Gastroesophageal sphincter (tissue), 4 donors: Measurements from ENCODE around the gene CD3G. TPM values are rescaled to one million over a fixed set of nuclear protein-coding genes. Genes with fewer than 3 reads are reported as not detected.
"Not testable (repeated sequence)": the region's sequence is repeated elsewhere in the genome, so short reads cannot be mapped to it uniquely, and the experiment has no call there.

ENCODE experiments used
- ATAC-seq: fragments of 150-250 bp; one replicate; pipeline ENCODE4 v1.9.1; 2016; ENCODE audit warnings: mild to moderate bottlenecking, moderate library complexity
- H3K27ac ChIP-seq, 4 donors: fragments of 200-600 bp; sonication (generic) in 3 of 4; 1 replicate in 3 of 4; 2 replicates in 1 of 4; pipeline ENCODE4 v1.5.1; 2016 to 2019
- H3K27me3 ChIP-seq: fragments of 200-600 bp; sonication (generic); one replicate; pipeline ENCODE4 v1.5.1; 2019
- H3K36me3 ChIP-seq, 2 donors: fragments of 200-600 bp; sonication (generic); one replicate each; pipeline ENCODE4 v1.5.1; 2019; ENCODE audit warnings: control low read depth in 1 of 2
- H3K4me1 ChIP-seq, 3 donors: fragments of 200-600 bp; sonication (generic); 1 replicate in 2 of 3; 2 replicates in 1 of 3; pipeline ENCODE4 v1.5.1; 2016 to 2019; ENCODE audit warnings: control low read depth in 2 of 3
- H3K4me3 ChIP-seq, 2 donors: fragments of 200-600 bp; sonication (generic); one replicate each; pipeline ENCODE4 v1.5.1; 2019; ENCODE audit warnings: mild to moderate bottlenecking in 1 of 2, moderate library complexity in 1 of 2
- H3K9me3 ChIP-seq, 3 donors: fragments of 200-600 bp; sonication (generic); one replicate each; pipeline ENCODE4 v1.5.1; 2017 to 2019; ENCODE audit warnings: control low read depth in 2 of 3
- EP300 ChIP-seq: sonication (generic); formaldehyde crosslinking; IDR thresholded peaks from one replicate; pipeline ENCODE4 v1.6.1; 2017; ENCODE audit warnings: antibody characterized with exemption, mild to moderate bottlenecking
- POLR2A ChIP-seq, 2 donors: fragments of 450-650 bp; IDR thresholded peaks; one replicate each; pipeline ENCODE4 v1.6.1; 2017; ENCODE audit warnings: antibody characterized with exemption in 2 of 2, mild to moderate bottlenecking in 2 of 2, moderate library complexity in 1 of 2
- POLR2AphosphoS5 ChIP-seq: sonication (generic); formaldehyde crosslinking; IDR thresholded peaks from one replicate; pipeline ENCODE4 v1.6.1; 2017; ENCODE audit warnings: antibody characterized with exemption
- WGBS, 2 donors: methylation state at CpG; one replicate each; pipeline ENCODE4 v1.1.5; 2018; ENCODE audit warnings: low coverage in 1 of 2; 5-methylcytosine and 5-hydroxymethylcytosine counted together
- small RNA-seq, 4 donors: library from RNA; depleted of rRNA; stranded (forward); fragments of <200 nt; gene quantifications; one replicate each; pipeline ENCODE3, GENCODE V24; 2016
- total RNA-seq, 4 donors: library from RNA; depleted of rRNA; stranded (reverse); fragments of >200 nt; gene quantifications; one replicate each; pipeline ENCODE4 v1.1.0, GENCODE V29; 2016
- TF ChIP-seq, protein P1 (sequence below), 4 experiments: fragments of 200-600 bp in 2 of 4; fragments of 450-650 bp in 2 of 4; sonication (generic) in 1 of 4; IDR thresholded peaks; one replicate each; pipeline ENCODE4 v1.5.1; 2017 to 2019; ENCODE audit warnings: antibody characterized with exemption in 4 of 4, mild to moderate bottlenecking in 2 of 4, moderate library complexity in 2 of 4

CD3G gene
- total RNA-seq, 4 donors from 2014 or later: 0.10 to 1.3 (median 0.46) TPM; not detected in 1

GRCh38 chr11:118401151-118401879, 57.2 kb downstream of the CD3G start, which contains the start of gene ATP5MG:
ATP5MG (plus strand) TSS chr11:118401606; CDS start chr11:118401666, 60 bp downstream.
- peak; percentile 86 for ATAC-seq
- Histone ChIP-seq H3K4me1 (peaks cover 3 to 47% (median 19%) of the 10 kb centered on the region in 3 donors), H3K9me3 (no peaks in the 10 kb centered on the region), H3K4me3 (peak within 1 kb of the TSS; percentile 85 to 99), H3K36me3 (peaks cover 0 to 37% of the 10 kb centered on the region in 2 donors), H3K27ac (peak within 1 kb of the TSS; percentile 86 to 92 (median 88)), H3K27me3 (no peaks in the 10 kb centered on the region)
- TF ChIP-seq, protein P1, sequence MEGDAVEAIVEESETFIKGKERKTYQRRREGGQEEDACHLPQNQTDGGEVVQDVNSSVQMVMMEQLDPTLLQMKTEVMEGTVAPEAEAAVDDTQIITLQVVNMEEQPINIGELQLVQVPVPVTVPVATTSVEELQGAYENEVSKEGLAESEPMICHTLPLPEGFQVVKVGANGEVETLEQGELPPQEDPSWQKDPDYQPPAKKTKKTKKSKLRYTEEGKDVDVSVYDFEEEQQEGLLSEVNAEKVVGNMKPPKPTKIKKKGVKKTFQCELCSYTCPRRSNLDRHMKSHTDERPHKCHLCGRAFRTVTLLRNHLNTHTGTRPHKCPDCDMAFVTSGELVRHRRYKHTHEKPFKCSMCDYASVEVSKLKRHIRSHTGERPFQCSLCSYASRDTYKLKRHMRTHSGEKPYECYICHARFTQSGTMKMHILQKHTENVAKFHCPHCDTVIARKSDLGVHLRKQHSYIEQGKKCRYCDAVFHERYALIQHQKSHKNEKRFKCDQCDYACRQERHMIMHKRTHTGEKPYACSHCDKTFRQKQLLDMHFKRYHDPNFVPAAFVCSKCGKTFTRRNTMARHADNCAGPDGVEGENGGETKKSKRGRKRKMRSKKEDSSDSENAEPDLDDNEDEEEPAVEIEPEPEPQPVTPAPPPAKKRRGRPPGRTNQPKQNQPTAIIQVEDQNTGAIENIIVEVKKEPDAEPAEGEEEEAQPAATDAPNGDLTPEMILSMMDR (IDR thresholded peaks at IDR 0.05): peak in 3 of 4 experiments; percentile 2 to 51 (median 11)
- TF ChIP-seq POLR2AphosphoS5 (no peak), EP300 (no peak), POLR2A (IDR thresholded peaks at IDR 0.05) (peak; percentile 31 to 36)
- 0% methylated on average over 18 to 21 of the region's 51 CpGs for WGBS, 2 donors

DNA sequence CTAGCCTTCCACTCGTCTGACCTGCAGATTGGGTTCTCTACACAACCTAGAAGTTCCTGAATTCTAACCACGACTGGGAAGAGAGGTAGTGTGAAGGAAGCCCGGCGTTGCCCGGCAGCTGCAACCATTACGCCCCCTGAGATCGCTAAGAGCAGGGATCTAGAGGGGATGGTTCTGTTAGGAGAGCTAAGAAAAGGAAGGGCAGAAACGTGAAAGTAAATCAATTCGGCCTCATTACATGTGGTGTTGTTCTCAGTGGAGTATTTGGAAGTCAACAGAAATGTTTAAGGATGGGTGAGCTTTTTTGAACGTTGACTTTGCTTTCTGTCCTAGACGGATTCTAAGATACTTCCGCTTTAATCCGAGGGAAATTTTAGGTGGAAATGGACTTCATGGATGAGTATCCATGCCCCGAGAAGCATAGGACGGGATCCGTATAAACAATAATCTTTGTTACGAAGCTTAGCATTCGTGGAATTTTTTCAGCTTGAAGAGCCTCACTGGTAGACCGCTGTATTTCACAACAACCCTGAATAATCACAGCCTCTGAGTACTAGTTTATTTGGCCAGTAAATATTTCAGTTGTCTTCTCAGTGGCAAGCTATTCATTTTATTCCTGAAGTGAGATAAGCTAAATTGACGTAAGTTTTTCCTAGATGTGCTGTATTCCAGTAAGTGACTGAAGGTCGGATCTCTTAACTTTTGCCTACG, 57.9 kb downstream of the CD3G start:
- WGBS, 2 donors: 1 to 2% methylated on average over 15 to 20 of the region's 22 CpGs
- TF ChIP-seq, protein P1 (IDR thresholded peaks at IDR 0.05): no peak
- TF ChIP-seq POLR2A (IDR thresholded peaks at IDR 0.05) (no peak), POLR2AphosphoS5 (no peak), EP300 (no peak)
- Histone ChIP-seq H3K36me3 (peaks cover 0 to 37% of the 10 kb centered on the region in 2 donors), H3K27me3 (no peaks in the 10 kb centered on the region), H3K4me1 (peaks cover 3 to 55% (median 19%) of the 10 kb centered on the region in 3 donors), H3K4me3 (peak overlapping the region; percentile 85 to 99), H3K27ac (peak overlapping the region; percentile 86 to 92 (median 88)), H3K9me3 (no peaks in the 10 kb centered on the region)
- ATAC-seq: no peak

DNA sequence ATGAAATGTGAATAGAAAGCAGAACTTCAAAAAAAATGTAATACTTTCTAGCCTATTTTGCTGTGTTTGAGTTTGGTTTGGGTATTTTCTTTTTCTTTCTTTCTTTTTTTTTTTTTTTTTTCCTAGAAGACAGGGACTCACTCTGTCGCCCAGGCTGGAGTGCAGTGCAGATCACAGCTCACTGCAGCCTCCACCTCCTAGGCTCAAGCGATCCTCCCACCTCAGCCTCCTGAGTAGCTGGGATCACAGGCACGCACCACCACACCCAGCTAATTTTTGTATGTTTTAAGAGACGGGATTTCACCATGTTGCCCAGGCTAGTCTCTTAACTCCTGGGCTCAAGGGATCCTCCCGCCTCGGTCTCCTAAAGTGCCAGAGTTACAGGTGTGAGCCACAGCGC, 58.5 kb downstream of the CD3G start:
- peak overlapping the region in 3 of 4 donors; percentile 86 to 88 (median 87) for H3K27ac ChIP-seq
- H3K9me3 ChIP-seq, H3K27me3 ChIP-seq, ATAC-seq: not testable (repeated sequence)
- peaks cover 3 to 57% (median 19%) of the 10 kb centered on the region in 3 donors for H3K4me1 ChIP-seq
- 87% methylated on average over 3 to 4 of the region's 7 CpGs for WGBS, 2 donors
- peaks cover 0 to 38% of the 10 kb centered on the region in 2 donors for H3K36me3 ChIP-seq
- peak overlapping the region; percentile 85 to 99 for H3K4me3 ChIP-seq

Small RNAs within 50 kb of the gene (small RNA-seq; reads per million reads assigned to genes)
- gene AP001582.1: 0 reads per million in 4 donors

Other genes starting within 250 kb of the CD3G start
- gene SCN4B, start 191.5 kb upstream of the CD3G start, total RNA-seq: 1 to 10 TPM; 2.7 to 5.8 (median 3.8) TPM
- gene SCN2B, start 167.7 kb upstream of the CD3G start, total RNA-seq: 1 to 10 TPM in 1 of 4 donors, under 1 TPM in 3; 0.25 to 1.0 (median 0.49) TPM
- gene JAML, start 119.3 kb upstream of the CD3G start, total RNA-seq: 1 to 10 TPM in 3 of 4 donors, under 1 TPM in 1; 0.58 to 5.7 (median 2.4) TPM
- 1 to 10 TPM in 1 of 4 donors, under 1 TPM in 3; 0.54 to 3.8 (median 0.65) TPM for gene MPZL3, start 92.0 kb upstream of the CD3G start, total RNA-seq
- gene MPZL2, start 80.0 kb upstream of the CD3G start, total RNA-seq: 10 to 100 TPM in 3 of 4 donors, 1 to 10 TPM in 1; 8.7 to 57.0 (median 12.1) TPM
- gene CD3E, start 39.6 kb upstream of the CD3G start, total RNA-seq: 1 to 10 TPM in 1 of 4 donors, under 1 TPM in 2, not detected in 1; 0.77 to 2.8 (median 0.78) TPM
- 1 to 10 TPM in 3 of 4 donors, not detected in 1; 1.5 to 1.8 (median 1.7) TPM for gene CD3D, start 1.6 kb upstream of the CD3G start, total RNA-seq
- 10 to 100 TPM; 37.3 to 44.6 (median 42.8) TPM for gene UBE4A, start 15.3 kb downstream of the CD3G start, total RNA-seq
- gene ATP5MG, start 57.3 kb downstream of the CD3G start, total RNA-seq: 10 to 100 TPM; 59.8 to 79.4 (median 70.2) TPM
- gene KMT2A, start 92.1 kb downstream of the CD3G start, total RNA-seq: 100 to 1,000 TPM in 1 of 4 donors, 10 to 100 TPM in 3; 42.3 to 116 (median 74.8) TPM
- 1 to 10 TPM in 3 of 4 donors, under 1 TPM in 1; 0.81 to 5.6 (median 3.3) TPM for gene TTC36, start 183.1 kb downstream of the CD3G start, total RNA-seq
- gene TMEM25, start 186.8 kb downstream of the CD3G start, total RNA-seq: 10 to 100 TPM; 36.9 to 57.1 (median 51.8) TPM
- gene IFT46, start 221.6 kb downstream of the CD3G start, total RNA-seq: 10 to 100 TPM; 23.5 to 30.8 (median 27.7) TPM
- gene ARCN1, start 228.1 kb downstream of the CD3G start, total RNA-seq: 100 to 1,000 TPM in 3 of 4 donors, 10 to 100 TPM in 1; 84.9 to 141 (median 128) TPM